Skin epidermis (tissue), 12 donors: ENCODE results near the gene WDR7.

ENCODE experiments used
- H3K27ac ChIP-seq, 21 experiments: fragments of 200-600 bp; sonication (generic) in 11 of 21; one replicate each; pipeline ENCODE4 v1.5.0; 2020; ENCODE audit warnings: mild to moderate bottlenecking in 3 of 21, inconsistent platforms in 2 of 21, moderate library complexity in 2 of 21
- H3K4me3 ChIP-seq, 7 experiments: fragments of 200-600 bp; sonication (generic) in 2 of 7; one replicate each; pipeline ENCODE4 v1.5.0; 2020; ENCODE audit warnings: inconsistent platforms in 2 of 7, mild to moderate bottlenecking in 2 of 7, moderate library complexity in 1 of 7

The WDR7 gene

DNA sequence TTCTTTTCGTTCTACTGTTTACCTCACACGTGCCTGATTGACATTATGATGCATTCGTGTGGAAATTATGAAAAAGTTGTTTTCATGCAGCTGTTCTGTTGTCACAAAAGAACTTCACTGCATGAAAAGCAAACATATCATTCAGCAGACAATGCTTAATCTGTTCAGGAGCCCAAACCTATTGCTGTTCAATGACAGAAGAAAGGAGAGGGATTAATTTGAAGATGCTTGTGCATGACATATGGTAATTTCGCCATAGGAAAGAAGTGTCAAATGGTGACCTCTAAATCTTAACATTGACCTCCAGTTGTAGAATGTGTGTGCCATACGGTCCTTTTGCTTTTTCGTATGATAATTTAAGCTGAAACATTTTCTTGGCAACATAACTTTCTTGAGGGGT is 124.5 kb downstream of the WDR7 start:
- no peak overlapping the region for H3K27ac ChIP-seq
- no peak overlapping the region for H3K4me3 ChIP-seq

DNA sequence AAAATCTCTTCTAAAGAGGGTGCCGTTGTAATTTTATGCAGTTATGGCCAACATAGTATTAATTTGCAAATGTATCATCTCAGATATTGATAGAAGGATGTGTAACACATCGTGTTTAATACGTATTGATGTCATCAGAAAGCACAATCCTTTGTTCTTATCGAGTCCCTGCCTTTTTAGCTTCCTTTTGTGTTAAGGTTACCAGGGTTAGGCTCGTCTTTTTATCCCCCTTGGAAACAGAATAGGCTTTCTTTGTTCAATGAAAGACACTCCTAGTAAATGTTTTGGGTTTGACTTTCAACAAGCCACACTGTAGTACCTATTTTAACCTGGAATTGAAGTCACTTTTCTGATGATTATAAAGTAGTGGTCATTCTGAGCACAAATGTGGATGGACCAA is 136.2 kb downstream of the WDR7 start:
- Histone ChIP-seq H3K4me3 (no peak overlapping the region), H3K27ac (no peak overlapping the region)

DNA sequence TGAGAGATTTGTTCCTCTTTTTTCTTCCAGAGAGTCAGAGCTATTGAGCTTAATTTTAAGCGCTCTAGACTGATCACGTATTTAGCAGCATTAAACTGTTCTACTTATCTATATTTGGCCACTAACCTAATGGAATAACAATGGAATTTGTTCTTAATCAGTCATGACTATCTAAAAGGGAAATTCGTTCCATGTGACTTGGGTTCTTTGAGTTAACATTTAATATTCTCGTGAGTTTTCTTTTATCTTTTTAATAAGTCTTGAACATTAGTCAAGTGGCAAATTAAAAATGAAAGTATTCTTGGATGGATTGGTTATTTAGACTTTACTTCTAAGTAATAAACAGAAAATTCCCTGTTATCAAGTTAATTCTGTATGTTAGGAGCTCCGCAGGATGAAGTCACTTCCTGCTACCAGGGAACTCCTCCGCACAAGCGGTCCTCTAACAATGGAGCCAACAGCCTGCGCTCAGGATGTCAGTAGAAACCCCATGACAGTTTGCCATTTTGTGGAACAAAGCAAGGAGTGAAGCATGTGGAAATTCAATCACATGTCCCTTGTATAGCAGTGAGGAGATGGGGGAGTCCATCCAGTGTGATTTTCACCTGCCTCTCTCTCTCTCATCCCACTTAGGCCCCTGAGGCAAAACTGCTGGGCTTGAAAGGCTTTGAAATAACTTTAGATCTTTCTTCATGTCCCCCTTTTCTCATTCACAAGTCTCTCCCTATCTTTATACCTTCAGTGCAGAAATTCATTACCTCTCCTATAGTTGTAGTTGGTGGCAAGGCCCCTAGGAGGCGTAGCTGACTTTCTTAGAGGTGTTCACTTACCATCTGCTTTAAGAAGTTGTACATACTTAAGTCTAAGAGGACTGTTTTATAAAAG is 138.1 kb downstream of the WDR7 start:
- H3K27ac ChIP-seq = no peak overlapping the region
- H3K4me3 ChIP-seq = no peak overlapping the region

DNA sequence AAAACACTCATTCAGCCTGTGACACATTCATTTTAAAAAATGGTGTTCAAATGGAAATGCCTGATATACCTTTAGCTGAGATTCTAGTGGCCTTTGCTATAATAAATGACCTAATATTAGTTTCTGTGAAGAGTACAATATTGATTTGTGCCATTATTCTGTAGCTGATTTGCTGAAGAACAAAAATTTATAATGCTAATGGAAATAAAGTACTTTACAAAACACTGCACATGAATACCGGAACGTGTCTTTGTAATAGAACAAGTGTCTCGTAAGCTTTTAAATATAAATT is 138.7 kb downstream of the WDR7 start:
- no peak overlapping the region for H3K4me3 ChIP-seq
- H3K27ac ChIP-seq = no peak overlapping the region

DNA sequence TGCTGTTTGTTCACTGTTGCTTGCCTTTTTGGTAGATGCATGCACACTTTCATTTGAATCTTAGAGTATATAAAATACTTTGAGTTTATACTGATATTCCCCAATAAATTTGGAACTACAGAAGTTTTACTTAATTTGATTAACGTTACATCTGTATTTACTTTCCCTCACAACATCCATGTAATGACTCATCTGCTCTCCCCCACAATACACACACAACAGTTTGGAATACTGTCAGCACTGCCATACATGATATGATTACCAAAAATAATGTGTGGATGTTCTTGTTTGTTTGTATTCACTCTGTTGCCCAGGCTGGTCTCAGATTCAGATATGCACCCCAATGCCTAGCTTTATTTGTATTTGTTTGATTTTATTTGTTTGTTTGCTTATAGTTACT is 144.2 kb downstream of the WDR7 start:
- Histone ChIP-seq H3K27ac (no peak overlapping the region), H3K4me3 (no peak overlapping the region)

DNA sequence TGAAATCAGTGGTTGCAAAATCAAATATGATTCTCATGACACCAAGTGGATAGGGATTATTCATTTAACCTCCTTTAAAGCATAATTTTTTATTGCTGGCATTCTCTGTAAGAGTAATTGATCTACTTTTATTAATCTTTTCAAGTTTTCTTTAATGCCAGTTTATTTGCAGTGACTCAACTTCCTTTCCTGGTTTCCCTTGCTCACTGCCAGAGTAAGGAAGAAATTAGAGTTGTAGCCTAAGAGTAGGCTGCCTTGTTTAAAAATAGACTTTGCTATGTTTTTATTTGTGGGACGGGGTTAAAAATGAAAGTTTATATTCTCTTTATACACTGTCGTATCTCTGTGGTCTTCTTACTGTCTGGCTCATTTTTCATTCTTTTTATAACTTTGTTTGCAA is 148.6 kb downstream of the WDR7 start:
- Histone ChIP-seq H3K4me3 (no peak overlapping the region), H3K27ac (no peak overlapping the region)

DNA sequence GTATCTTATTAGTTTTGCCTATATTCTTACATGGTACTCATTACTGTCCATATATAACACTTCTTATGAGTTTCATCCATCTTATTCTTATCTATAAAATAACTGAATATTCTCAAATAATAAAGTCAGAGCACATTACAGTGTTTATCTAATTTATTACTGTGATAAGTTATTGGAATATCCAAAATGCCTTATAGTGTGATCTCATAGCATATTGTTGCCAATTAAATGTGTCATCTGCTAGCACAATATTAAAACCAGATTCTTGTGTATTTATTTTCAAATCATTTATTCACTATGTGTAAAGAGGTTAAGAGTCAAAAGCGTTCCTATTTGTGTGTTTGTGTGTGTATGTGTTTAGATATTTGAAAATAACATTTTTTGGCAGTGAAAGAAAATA is 151.9 kb downstream of the WDR7 start:
- Histone ChIP-seq H3K4me3 (no peak overlapping the region), H3K27ac (no peak overlapping the region)

DNA sequence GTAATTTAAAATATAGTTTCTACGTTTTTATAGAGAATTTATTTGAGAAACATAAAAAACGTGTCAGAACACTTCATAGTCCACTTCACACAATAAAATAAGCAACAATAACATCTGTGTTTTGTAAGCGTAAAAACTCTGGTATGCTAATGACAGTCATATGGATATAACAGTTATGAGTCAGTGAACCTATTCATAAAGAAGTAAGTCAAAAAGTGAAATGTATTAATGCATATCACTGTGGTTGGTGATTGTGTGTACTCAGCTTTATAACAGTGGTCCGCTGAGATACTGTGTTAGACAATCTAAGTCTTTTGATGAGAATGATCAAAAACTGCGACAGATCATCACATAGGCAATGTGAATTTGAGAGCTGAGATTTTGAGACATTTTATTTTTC is 153.2 kb downstream of the WDR7 start:
- no peak overlapping the region for H3K27ac ChIP-seq
- H3K4me3 ChIP-seq = no peak overlapping the region

DNA sequence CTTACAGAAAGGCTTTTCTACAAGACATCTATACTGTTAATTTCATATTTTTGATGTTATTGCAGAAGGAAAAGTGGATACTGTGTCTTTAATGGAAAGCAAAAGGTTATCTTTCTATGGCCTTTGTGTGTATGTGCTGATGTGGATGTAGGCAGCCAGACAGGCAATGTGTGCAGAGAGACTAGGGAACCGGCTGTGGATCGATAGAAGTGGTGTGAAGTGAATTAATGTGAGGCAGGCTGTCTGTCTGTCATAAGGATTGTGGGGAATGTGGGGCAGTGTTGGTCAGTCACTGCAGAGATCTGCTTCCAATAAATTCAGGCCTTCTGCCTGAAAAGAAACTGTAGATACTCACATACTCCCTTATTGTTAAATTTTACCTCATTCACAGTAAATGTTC is 156.7 kb downstream of the WDR7 start:
- Histone ChIP-seq H3K27ac (no peak overlapping the region), H3K4me3 (no peak overlapping the region)

DNA sequence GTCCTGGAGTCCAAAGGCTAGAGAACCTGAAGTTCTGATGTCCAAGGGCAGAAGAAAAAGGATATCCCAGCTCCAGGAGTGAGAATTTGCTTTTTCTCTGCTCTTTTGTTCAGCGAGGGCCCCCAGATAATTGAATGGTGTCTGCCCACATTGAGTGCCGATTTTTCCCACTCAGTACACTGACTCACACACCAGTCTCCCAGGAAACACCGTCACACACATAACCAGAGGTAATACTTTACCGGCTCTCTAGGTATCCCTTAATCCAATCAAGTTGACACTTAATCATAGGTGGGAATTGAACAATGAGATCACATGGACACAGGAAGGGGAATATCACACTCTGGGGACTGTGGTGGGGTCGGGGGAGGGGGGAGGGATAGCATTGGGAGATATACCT is 161.5 kb downstream of the WDR7 start:
- no peak overlapping the region for H3K4me3 ChIP-seq

DNA sequence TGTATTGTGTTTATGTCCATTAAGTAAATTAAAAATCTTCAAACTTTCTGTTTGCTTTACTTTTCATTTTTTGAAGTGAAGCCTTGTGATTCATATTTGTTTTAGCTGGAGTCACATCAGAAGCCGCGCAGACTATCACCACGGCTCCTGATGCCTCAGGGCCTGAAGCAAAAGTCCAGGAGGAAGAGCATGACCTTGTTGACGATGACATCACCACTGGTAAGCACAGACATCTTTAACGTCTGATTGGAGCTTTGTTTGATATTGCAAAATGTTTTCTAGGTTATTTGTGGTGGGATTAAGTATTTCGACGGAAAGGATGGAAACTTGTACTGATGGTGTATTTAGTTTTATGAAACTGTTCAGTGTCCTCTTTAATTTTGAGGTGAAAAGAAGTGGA is 164.8 kb downstream of the WDR7 start:
- H3K27ac ChIP-seq = no peak overlapping the region
- H3K4me3 ChIP-seq = no peak overlapping the region

More for the DNA sequence above, 161.5 kb downstream of the WDR7 start:
- no peak overlapping the region for H3K27ac ChIP-seq

DNA sequence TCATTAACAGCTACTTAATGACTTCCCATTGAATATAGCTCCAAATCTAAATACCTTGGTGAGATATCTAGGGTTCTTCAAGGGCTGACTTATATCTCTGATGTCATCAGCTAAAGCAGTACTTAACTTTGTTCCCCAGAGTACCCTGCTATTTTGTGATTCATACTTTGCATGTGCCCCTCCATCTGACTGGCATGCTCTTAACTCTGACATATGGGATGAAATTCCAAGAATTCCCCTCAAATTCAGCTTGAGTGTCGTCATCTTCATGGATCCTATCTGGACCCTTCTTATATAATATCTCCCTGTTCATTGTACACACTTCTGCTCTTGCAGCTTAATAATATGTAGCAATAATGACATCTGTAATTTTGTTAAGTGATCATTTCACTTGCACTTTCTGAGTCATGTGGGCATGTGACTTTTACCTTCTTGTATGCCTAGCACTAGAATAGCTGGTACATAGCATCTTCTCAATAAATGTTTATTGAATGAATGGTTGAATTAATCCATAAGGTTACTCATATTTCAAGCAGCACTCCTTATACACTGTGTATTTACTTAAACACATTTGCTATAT is 172.9 kb downstream of the WDR7 start:
- Histone ChIP-seq H3K27ac (no peak overlapping the region), H3K4me3 (no peak overlapping the region)

DNA sequence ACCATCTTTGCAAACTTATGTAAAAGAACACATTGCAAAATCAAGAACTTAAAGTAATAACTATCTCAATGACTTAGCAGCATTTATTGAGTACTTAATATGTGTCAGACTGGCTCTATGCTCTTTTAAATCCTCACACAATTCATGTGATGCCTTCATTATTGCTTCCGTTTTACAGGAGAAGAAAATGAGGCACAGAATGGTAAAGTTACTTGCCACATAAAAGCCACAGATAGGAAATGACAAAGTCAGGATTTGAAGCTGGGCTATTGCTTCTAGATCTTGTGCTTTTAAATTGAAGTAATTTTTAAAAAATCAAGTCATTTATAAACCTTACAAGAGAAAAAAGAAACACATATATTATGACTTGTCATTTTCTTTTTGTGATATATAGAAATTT is 174.2 kb downstream of the WDR7 start:
- Histone ChIP-seq H3K27ac (no peak overlapping the region), H3K4me3 (no peak overlapping the region)

DNA sequence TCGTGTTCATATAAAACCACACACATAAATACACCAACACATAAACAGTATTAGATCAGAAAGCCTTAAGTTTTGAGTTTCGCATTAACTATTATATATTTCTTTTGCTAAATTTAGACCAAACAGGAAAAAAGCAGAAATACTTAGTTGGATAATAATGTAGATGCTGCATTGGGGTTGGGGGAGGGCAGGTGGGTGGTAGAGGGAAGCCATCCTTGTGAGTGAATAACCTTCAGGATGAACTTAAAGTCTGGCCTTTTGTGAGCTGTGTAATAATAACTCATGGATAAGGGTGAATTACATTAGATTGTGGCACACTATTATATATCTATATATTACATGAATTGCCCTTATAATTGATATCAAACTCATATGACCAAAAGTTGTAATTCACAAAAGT is 174.7 kb downstream of the WDR7 start:
- H3K4me3 ChIP-seq = no peak overlapping the region
- H3K27ac ChIP-seq = no peak overlapping the region

DNA sequence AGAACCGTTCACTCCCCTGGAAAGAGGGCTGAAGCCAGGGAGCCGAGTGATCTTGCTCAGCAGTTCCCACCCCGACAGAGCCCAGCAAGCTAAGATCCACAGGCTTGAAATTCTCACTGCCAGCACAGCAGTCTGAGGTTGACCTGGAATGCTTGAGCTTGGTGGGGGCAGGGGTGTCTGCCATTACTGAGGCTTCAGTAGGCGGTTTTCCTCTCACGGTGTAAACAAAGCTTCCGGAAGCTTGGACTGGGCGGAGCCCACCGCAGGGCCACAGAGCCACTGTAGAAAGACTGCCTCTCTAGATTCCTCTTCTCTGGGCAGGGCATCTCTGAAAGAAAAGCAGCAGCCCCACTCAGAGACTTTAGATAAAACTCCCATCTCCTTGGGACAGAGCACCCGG is 180.8 kb downstream of the WDR7 start:
- no peak overlapping the region for H3K27ac ChIP-seq

DNA sequence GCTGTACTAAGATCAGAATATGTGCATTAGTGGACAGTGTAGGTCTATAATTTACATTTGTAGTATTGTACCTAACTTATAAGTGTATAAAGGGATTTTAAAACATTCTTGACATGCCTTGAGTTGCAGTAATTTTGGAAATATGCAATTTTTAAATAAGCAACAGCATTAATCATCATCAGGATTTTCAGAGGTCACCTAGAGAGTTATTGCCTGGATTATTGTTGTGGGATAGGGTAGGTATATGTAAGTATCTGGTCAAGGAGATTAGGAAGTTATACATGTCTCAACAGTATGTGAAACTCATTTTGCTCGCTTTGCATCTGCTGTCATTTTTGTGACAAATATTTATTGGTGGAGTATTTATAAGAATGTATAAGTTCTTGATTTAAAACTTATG is 184.2 kb downstream of the WDR7 start:
- H3K27ac ChIP-seq = no peak overlapping the region
- no peak overlapping the region for H3K4me3 ChIP-seq

More for the DNA sequence above, 180.8 kb downstream of the WDR7 start:
- no peak overlapping the region for H3K4me3 ChIP-seq

DNA sequence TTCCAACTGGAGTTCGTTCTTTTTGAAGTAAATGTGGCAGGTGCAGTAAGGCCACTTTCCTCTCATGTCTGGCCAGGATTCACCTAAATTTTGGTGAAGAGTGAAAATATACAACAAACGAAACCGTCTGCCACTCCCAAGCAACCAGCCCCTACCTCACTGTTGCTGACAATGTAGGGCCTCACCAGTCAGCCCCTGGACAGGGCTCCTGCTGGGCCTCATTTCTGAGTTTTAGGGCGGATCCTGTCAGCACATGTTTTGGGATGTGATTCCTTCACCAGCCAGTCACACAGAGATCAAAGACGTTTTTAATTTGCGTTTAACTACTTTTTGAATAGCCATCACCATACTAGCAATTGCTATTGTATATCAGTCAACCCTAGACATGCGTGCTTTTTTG is 185.0 kb downstream of the WDR7 start:
- H3K27ac ChIP-seq = no peak overlapping the region

DNA sequence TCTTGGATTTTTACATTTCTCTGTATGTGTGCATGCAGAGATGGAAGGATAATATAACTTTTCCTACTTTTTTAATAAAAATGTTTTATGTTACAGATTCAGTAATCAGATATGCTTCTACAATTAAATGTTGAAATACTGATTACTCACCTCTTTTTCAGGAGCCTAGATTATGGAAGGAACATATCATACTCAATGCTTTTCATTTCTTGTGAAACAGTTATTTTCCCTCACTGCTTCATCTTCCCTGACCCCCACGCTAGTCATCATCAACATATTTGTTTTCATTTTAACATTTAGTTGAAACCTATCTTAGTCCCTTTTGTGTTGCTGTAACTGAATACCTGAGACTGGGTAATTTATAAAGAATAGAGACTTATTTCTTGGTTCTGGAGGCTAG is 190.7 kb downstream of the WDR7 start:
- Histone ChIP-seq H3K27ac (no peak overlapping the region), H3K4me3 (no peak overlapping the region)

More for the DNA sequence above, 185.0 kb downstream of the WDR7 start:
- no peak overlapping the region for H3K4me3 ChIP-seq

DNA sequence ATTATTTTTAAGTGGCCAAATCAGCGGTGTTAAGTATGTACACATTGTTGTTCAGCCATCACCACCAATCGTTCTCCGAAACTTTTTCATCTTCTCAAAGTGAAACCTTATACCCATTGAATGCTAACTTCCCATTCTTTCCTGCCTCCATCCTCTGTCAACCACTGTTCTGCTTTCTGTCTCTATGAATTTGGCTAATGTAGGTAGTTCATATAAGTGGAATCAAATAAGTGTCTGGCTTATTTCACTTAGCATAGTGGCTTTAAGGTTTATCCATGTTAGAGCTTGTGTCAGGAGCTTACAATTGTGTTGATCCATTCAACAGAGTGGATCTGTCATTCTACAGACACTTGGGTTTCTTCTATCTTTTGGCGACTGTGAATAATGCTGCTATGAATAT is 192.1 kb downstream of the WDR7 start:
- H3K4me3 ChIP-seq = no peak overlapping the region
- H3K27ac ChIP-seq = no peak overlapping the region

DNA sequence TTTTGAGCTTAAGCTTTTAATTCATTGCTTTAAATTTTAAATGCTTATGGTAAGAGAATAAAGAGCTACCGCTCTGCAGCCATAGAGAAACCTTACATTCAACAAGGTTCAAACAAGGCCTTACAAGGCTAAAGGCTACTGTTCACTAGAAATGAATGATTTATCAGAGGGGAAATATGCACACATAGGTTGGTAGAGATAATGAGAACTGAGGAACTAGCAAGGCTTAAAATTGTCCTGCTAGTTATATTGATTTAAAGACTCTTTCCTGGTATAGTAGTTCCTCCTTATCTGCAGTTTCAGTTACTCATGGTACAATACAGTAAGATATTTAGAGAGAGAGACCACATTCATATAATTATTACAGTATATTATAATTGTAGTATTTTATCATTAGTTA is 193.4 kb downstream of the WDR7 start:
- Histone ChIP-seq H3K27ac (no peak overlapping the region), H3K4me3 (no peak overlapping the region)

DNA sequence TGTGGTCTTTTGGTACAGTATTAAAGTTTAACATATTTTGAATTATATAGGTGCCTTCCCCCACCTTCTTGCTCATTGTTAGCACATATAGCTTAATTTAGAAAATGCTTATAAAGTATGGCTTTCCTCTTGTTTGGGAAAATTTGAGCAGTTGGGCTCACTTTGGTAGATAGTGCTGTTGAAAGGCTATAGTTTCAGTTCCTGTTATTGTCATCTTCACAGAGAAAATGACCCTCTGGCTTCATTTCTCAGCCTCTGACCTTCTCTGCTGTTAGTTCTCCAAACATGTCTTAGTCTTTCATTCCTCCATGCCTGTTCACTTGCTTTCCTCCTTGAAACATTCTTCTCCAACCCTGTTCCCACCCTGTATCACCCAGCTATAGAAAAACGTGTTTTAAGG is 200.6 kb downstream of the WDR7 start:
- no peak overlapping the region for H3K4me3 ChIP-seq
- no peak overlapping the region for H3K27ac ChIP-seq

DNA sequence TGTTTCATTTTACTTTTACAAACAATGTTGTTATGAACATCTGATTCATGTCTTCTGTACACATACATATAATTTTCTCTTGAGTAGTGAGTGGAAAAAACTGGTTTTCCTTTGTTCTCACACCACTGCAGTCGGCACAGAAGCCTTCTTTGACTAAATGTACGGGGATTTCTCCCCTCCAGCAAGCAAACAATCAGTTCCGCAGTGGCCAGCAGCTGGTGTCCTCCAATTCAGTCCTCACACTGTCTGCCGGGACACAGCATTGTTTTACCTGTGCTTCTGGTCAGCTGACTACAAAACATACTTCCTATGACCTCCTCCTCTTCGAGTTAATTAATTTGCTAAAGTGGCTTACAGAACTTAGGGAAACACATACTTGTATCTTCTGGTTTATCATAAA is 202.8 kb downstream of the WDR7 start:
- Histone ChIP-seq H3K4me3 (no peak overlapping the region), H3K27ac (no peak overlapping the region)
